SK-N-SH treated with all-trans-retinoic acid at 6 μM for 48 hours (cell line): ENCODE results near the gene BPIFB4.

ENCODE experiments used
- ATAC-seq: fragments of 200-7000 bp; cut with Tn5 transposase; 3 replicates; pipeline ENCODE4 v1.9.1; 2020; ENCODE audit warnings: mild to moderate bottlenecking, moderate library complexity
- ARNTL ChIP-seq: fragments of 450-650 bp; formaldehyde crosslinking; IDR thresholded peaks from 2 replicates; pipeline ENCODE4 v1.5.0; 2020; ENCODE audit warnings: low read depth, mild to moderate bottlenecking, moderate library complexity, borderline replicate concordance
- CSDC2 ChIP-seq: fragments of 250-450 bp; sonication (Bioruptor Pico); IDR thresholded peaks from 2 replicates; pipeline ENCODE4 v1.5.0; 2020; ENCODE audit warnings: mild to moderate bottlenecking, moderate library complexity
- ESRRG ChIP-seq: fragments of 250-450 bp; sonication (Bioruptor Pico); IDR thresholded peaks from 2 replicates; pipeline ENCODE4 v1.6.1; 2021; ENCODE audit warnings: mild to moderate bottlenecking
- GLIS3 ChIP-seq: fragments of 250-450 bp; sonication (Bioruptor Pico); IDR thresholded peaks from 2 replicates; pipeline ENCODE4 v1.5.0; 2020; ENCODE audit warnings: mild to moderate bottlenecking, moderate library complexity
- ISL1 ChIP-seq: fragments of 250-450 bp; sonication (Bioruptor Pico); IDR thresholded peaks from 2 replicates; pipeline ENCODE4 v2.1.2; 2022; ENCODE audit warnings: mild to moderate bottlenecking, moderate library complexity
- OSR1 ChIP-seq: fragments of 250-450 bp; sonication (Bioruptor Pico); IDR thresholded peaks from 2 replicates; pipeline ENCODE4 v1.8.0; 2022; ENCODE audit warnings: moderate library complexity, mild to moderate bottlenecking, inconsistent platforms
- PPARA ChIP-seq: fragments of 250-450 bp; sonication (Bioruptor Pico); IDR thresholded peaks from 2 replicates; pipeline ENCODE4 v1.5.0; 2020; ENCODE audit warnings: mild to moderate bottlenecking, borderline replicate concordance
- RARB ChIP-seq: fragments of 250-450 bp; sonication (Bioruptor Pico); IDR thresholded peaks from 2 replicates; pipeline ENCODE4 v1.8.0; 2021; ENCODE audit warnings: mild to moderate bottlenecking, moderate library complexity
- SNAI2 ChIP-seq: fragments of 250-450 bp; sonication (Bioruptor Pico); IDR thresholded peaks from 2 replicates; pipeline ENCODE4 v1.5.0; 2020; ENCODE audit warnings: mild to moderate bottlenecking, moderate library complexity
- TCF4 ChIP-seq: fragments of 250-450 bp; sonication (Bioruptor Pico); IDR thresholded peaks from 2 replicates; pipeline ENCODE4 v1.8.0; 2021; ENCODE audit warnings: mild to moderate bottlenecking, moderate library complexity, borderline replicate concordance
- TOX ChIP-seq: fragments of 250-450 bp; sonication (Bioruptor Pico); IDR thresholded peaks from 2 replicates; pipeline ENCODE4 v1.8.0; 2021; ENCODE audit warnings: mild to moderate bottlenecking, moderate library complexity, borderline replicate concordance
- ZFP3 ChIP-seq: fragments of 250-450 bp; sonication (Bioruptor Pico); IDR thresholded peaks from 2 replicates; pipeline ENCODE4 v1.5.0; 2020; ENCODE audit warnings: mild to moderate bottlenecking, moderate library complexity
- ZNF565 ChIP-seq: fragments of 450-650 bp; formaldehyde crosslinking; conservative IDR thresholded peaks from 2 replicates; pipeline ENCODE4 v1.5.0; 2020; ENCODE audit warnings: low read depth, mild to moderate bottlenecking, moderate library complexity
- TF ChIP-seq, protein P1 (sequence below): fragments of 250-450 bp; sonication (Bioruptor Pico); IDR thresholded peaks from 2 replicates; pipeline ENCODE4 v1.8.0; 2020; ENCODE audit warnings: mild to moderate bottlenecking, moderate library complexity, borderline replicate concordance
- TF ChIP-seq, protein P2 (sequence below): fragments of 250-450 bp; sonication (Bioruptor Pico); IDR thresholded peaks from 2 replicates; pipeline ENCODE4 v1.5.1; 2020; ENCODE audit warnings: low read depth, mild to moderate bottlenecking, moderate library complexity
- TF ChIP-seq, protein P3 (sequence below): fragments of 250-450 bp; sonication (Bioruptor Pico); IDR thresholded peaks from 2 replicates; pipeline ENCODE4 v1.8.0; 2021; ENCODE audit warnings: low read depth, mild to moderate bottlenecking, moderate library complexity, borderline replicate concordance
- TF ChIP-seq, protein P4 (sequence below): fragments of 250-450 bp; sonication (Bioruptor Pico); IDR thresholded peaks from 2 replicates; pipeline ENCODE4 v1.5.1; 2021; ENCODE audit warnings: mild to moderate bottlenecking, moderate library complexity

Gene BPIFB4

DNA sequence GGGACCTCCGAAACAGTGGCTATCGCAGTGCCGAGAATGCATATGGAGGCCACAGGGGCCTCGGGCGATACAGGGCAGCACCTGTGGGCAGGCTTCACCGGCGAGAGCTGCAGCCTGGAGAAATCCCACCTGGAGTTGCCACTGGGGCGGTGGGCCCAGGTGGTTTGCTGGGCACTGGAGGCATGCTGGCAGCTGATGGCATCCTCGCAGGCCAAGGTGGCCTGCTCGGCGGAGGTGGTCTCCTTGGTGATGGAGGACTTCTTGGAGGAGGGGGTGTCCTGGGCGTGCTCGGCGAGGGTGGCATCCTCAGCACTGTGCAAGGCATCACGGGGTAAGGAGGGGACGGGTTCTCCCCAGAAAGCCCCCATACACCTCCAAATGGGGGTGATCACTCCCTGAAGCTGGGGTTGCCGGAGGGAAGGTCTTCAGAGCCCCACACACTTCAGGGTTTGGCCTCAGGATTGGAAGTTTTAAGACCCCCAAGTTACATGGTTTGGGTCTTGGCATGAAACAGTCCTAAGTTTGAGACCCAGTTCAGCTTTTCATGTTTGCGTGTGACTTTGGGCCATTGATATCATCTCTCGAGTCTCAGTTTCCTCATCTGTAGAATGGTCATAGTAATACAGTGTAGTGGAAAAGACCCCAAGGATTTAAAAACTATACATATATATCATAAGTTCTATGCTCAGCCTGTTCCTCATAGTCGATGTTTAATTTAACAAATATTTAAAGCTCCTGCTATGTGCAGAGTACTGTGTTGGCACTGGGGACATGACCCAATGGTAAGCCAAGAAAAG lies 4.3 kb downstream of the BPIFB4 start:
- TF ChIP-seq OSR1 (CRISPR knock-in tag) (no peak), TCF4 (CRISPR knock-in tag) (no peak), CSDC2 (CRISPR knock-in tag) (no peak), ISL1 (CRISPR knock-in tag) (no peak), GLIS3 (no peak), ESRRG (no peak), ARNTL (no peak), RARB (CRISPR knock-in tag) (no peak), ZFP3 (CRISPR knock-in tag) (no peak)
- TF ChIP-seq, protein P1, sequence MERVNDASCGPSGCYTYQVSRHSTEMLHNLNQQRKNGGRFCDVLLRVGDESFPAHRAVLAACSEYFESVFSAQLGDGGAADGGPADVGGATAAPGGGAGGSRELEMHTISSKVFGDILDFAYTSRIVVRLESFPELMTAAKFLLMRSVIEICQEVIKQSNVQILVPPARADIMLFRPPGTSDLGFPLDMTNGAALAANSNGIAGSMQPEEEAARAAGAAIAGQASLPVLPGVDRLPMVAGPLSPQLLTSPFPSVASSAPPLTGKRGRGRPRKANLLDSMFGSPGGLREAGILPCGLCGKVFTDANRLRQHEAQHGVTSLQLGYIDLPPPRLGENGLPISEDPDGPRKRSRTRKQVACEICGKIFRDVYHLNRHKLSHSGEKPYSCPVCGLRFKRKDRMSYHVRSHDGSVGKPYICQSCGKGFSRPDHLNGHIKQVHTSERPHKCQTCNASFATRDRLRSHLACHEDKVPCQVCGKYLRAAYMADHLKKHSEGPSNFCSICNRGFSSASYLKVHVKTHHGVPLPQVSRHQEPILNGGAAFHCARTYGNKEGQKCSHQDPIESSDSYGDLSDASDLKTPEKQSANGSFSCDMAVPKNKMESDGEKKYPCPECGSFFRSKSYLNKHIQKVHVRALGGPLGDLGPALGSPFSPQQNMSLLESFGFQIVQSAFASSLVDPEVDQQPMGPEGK, result no peak
- TF ChIP-seq, protein P2, sequence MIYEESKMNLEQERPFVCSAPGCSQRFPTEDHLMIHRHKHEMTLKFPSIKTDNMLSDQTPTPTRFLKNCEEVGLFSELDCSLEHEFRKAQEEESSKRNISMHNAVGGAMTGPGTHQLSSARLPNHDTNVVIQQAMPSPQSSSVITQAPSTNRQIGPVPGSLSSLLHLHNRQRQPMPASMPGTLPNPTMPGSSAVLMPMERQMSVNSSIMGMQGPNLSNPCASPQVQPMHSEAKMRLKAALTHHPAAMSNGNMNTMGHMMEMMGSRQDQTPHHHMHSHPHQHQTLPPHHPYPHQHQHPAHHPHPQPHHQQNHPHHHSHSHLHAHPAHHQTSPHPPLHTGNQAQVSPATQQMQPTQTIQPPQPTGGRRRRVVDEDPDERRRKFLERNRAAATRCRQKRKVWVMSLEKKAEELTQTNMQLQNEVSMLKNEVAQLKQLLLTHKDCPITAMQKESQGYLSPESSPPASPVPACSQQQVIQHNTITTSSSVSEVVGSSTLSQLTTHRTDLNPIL, result no peak
- TF ChIP-seq, protein P3, sequence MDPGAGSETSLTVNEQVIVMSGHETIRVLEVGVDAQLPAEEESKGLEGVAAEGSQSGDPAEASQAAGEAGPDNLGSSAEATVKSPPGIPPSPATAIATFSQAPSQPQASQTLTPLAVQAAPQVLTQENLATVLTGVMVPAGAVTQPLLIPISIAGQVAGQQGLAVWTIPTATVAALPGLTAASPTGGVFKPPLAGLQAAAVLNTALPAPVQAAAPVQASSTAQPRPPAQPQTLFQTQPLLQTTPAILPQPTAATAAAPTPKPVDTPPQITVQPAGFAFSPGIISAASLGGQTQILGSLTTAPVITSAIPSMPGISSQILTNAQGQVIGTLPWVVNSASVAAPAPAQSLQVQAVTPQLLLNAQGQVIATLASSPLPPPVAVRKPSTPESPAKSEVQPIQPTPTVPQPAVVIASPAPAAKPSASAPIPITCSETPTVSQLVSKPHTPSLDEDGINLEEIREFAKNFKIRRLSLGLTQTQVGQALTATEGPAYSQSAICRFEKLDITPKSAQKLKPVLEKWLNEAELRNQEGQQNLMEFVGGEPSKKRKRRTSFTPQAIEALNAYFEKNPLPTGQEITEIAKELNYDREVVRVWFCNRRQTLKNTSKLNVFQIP (CRISPR knock-in tag), result no peak
- TF ChIP-seq, all 23 proteins: peak for 0
- no peak for ATAC-seq

DNA sequence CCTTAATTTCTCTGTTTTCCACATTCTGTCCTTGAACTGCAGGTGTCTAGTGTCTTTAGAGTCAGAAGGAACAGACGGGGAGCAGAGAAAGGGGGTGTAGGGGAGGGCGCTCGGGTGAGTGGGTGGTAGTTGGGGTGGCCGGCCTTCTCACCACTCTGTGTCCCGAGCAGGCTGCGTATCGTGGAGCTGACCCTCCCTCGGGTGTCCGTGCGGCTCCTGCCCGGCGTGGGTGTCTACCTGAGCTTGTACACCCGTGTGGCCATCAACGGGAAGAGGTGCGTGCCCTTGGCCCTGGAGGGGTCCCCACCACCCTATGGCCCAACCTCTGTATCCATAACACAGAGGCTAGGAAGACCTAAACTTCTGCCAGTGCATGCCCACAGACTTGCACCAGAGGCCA lies 5.3 kb downstream of the BPIFB4 start:
- ATAC-seq, result no peak
- TF ChIP-seq ZFP3 (CRISPR knock-in tag), result no peak
- no peak for TF ChIP-seq GLIS3
- no peak for TF ChIP-seq TOX (CRISPR knock-in tag)

DNA sequence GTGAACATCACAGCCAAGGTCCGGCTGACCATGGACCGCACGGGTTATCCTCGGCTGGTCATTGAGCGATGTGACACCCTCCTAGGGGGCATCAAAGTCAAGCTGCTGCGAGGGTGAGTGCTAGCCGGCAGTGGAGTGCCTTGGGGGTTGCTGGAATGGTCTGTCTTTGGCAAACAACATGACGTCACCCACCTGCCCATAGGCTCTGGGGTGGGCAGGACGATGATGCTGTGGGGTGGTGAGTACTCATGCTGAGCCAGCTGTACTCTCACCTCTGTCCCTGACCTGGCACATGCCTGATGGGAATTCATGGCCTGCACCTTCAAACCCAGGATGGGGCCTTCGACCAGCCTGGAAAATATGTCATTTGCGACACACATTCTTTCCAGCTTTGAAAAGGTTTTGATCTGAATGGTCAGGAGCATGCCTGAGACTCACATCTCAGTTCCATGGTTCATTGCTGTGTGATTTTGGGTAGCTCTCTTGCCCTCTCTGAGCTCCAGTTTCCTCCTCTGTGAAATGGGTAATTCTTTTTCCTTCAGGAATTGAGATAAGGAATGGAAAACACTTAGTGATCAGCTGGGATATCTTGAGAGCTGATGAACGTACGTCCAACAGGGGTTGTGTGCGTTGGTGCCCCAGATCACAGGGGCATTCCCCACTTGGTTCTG lies 6.7 kb downstream of the BPIFB4 start:
- TF ChIP-seq PPARA (CRISPR knock-in tag) (no peak), OSR1 (CRISPR knock-in tag) (no peak), CSDC2 (CRISPR knock-in tag) (no peak), GLIS3 (no peak), ZNF565 (CRISPR knock-in tag) (no peak), ARNTL (no peak), TCF4 (CRISPR knock-in tag) (no peak), ISL1 (CRISPR knock-in tag) (no peak)
- TF ChIP-seq, protein P4, sequence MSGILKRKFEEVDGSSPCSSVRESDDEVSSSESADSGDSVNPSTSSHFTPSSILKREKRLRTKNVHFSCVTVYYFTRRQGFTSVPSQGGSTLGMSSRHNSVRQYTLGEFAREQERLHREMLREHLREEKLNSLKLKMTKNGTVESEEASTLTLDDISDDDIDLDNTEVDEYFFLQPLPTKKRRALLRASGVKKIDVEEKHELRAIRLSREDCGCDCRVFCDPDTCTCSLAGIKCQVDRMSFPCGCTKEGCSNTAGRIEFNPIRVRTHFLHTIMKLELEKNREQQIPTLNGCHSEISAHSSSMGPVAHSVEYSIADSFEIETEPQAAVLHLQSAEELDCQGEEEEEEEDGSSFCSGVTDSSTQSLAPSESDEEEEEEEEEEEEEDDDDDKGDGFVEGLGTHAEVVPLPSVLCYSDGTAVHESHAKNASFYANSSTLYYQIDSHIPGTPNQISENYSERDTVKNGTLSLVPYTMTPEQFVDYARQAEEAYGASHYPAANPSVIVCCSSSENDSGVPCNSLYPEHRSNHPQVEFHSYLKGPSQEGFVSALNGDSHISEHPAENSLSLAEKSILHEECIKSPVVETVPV (CRISPR knock-in tag), result no peak
- TF ChIP-seq, protein P3 (CRISPR knock-in tag), result no peak
- ATAC-seq, result no peak

DNA sequence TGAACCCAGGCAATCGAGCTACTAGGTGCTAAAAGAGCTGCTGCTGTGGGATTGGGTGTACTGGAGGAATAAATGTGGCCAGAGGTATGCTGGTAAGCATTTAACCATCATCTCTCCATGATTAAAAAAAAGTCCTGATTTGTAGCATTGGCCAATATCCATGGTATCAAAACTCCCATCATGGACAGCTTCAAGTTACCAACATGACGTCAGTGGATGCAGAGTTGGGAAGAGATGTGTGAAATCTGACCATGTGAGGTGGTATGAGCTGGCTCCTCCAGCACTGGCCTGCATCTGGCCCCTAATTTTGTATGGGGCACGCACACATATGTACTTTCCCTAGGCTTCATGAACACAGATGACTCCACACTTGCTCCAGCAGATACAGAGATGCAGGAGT lies 11.7 kb downstream of the BPIFB4 start:
- no peak for ATAC-seq
- TF ChIP-seq TOX (CRISPR knock-in tag) (no peak), ZFP3 (CRISPR knock-in tag) (no peak), ARNTL (no peak), OSR1 (CRISPR knock-in tag) (no peak), SNAI2 (no peak)
- TF ChIP-seq, protein P1, result no peak
- TF ChIP-seq, protein P4 (CRISPR knock-in tag), result no peak
